Measurements from ENCODE around the gene ADPRHL1.
"Not testable (repeated sequence)": the region's sequence is repeated elsewhere in the genome, so short reads cannot be mapped to it uniquely, and the experiment has no call there.

ADPRHL1 gene

GRCh38 chr13:113402471-113403254 is 50.6 kb downstream of the ADPRHL1 start:
- no peak for DNase-seq (ENCODE audit: low spot score)

GRCh38 chr13:113401452-113402415 is 51.6 kb downstream of the ADPRHL1 start:
- DNase-seq (ENCODE audit: low spot score), result no peak

GRCh38 chr13:113400621-113401451 is 52.5 kb downstream of the ADPRHL1 start:
- DNase-seq (ENCODE audit: low spot score), result no peak

- no peak for DNase-seq (ENCODE audit: low spot score)
Measured at GRCh38 chr13:113399755-113400149, 53.5 kb downstream of the ADPRHL1 start.

- no peak for DNase-seq (ENCODE audit: low spot score)
Measured at GRCh38 chr13:113398963-113399754, 54.1 kb downstream of the ADPRHL1 start.

- no peak for DNase-seq (ENCODE audit: low spot score)
Measured at GRCh38 chr13:113397608-113398425, 55.5 kb downstream of the ADPRHL1 start.

- DNase-seq (ENCODE audit: low spot score), result no peak
Measured at GRCh38 chr13:113394339-113394640, 59.0 kb downstream of the ADPRHL1 start.

- DNase-seq (ENCODE audit: low spot score), result peak; percentile 96
Measured at GRCh38 chr13:113393563-113394338, 59.5 kb downstream of the ADPRHL1 start.

- no peak for DNase-seq (ENCODE audit: low spot score)
Measured at GRCh38 chr13:113393226-113393562, 60.1 kb downstream of the ADPRHL1 start.

- no peak for DNase-seq (ENCODE audit: low spot score)
Measured at GRCh38 chr13:113390874-113391497, 62.3 kb downstream of the ADPRHL1 start.

GRCh38 chr13:113389586-113389985 is 63.7 kb downstream of the ADPRHL1 start:
- not testable (repeated sequence) for DNase-seq (ENCODE audit: low spot score)

- no peak for DNase-seq (ENCODE audit: low spot score)
Measured at GRCh38 chr13:113387396-113387795, 65.9 kb downstream of the ADPRHL1 start.

- no peak for DNase-seq (ENCODE audit: low spot score)
Measured at GRCh38 chr13:113383089-113383488, 70.2 kb downstream of the ADPRHL1 start.

GRCh38 chr13:113382542-113382941 is 70.7 kb downstream of the ADPRHL1 start:
- DNase-seq (ENCODE audit: low spot score), result not testable (repeated sequence)

- DNase-seq (ENCODE audit: low spot score), result no peak
Measured at GRCh38 chr13:113378825-113379224, 74.5 kb downstream of the ADPRHL1 start.

- no peak for DNase-seq (ENCODE audit: low spot score)
Measured at GRCh38 chr13:113374511-113375175, 78.6 kb downstream of the ADPRHL1 start.

GRCh38 chr13:113373811-113374485 is 79.3 kb downstream of the ADPRHL1 start:
- no peak for DNase-seq (ENCODE audit: low spot score)

- DNase-seq (ENCODE audit: low spot score), result not testable (repeated sequence)
Measured at GRCh38 chr13:113371701-113372100, 81.6 kb downstream of the ADPRHL1 start.
